Measurements from ENCODE around the gene GNPTAB. TPM values are rescaled to one million over a fixed set of nuclear protein-coding genes. Genes with fewer than 3 reads are reported as not detected.

GNPTAB gene
- total RNA-seq, 2 experiments from 2014 or later, result 38.9 to 66.5 TPM

DNA sequence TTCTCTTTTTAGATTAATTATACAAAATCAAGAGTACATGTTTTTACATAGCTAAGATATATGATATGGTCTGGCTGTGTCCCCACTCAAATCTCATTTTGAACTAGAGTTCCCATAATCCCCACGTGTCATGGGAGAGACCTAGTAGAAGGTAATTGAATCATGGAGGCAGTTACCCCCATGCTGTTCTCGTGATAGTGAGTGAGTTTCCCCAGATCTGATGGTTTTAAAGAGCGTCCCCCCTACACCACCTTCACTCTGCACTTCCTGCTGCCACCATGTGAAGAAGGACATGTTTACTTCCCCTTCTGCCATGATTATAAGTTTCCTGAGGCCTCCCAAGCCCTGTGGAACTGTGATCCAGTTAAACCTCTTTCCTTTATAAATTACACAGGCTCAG lies 25.2 kb upstream of the GNPTAB start:
- peaks cover 10% of the 10 kb centered on the region for H3K9me3 ChIP-seq (ENCODE audit: low read length)
- peaks cover 43% of the 10 kb centered on the region for H3K4me1 ChIP-seq (ENCODE audit: insufficient read depth, low read length, poor library complexity, severe bottlenecking)
- no peak for DNase-seq (ENCODE audit: low spot score)
- TF ChIP-seq, protein P1, sequence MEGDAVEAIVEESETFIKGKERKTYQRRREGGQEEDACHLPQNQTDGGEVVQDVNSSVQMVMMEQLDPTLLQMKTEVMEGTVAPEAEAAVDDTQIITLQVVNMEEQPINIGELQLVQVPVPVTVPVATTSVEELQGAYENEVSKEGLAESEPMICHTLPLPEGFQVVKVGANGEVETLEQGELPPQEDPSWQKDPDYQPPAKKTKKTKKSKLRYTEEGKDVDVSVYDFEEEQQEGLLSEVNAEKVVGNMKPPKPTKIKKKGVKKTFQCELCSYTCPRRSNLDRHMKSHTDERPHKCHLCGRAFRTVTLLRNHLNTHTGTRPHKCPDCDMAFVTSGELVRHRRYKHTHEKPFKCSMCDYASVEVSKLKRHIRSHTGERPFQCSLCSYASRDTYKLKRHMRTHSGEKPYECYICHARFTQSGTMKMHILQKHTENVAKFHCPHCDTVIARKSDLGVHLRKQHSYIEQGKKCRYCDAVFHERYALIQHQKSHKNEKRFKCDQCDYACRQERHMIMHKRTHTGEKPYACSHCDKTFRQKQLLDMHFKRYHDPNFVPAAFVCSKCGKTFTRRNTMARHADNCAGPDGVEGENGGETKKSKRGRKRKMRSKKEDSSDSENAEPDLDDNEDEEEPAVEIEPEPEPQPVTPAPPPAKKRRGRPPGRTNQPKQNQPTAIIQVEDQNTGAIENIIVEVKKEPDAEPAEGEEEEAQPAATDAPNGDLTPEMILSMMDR (conservative IDR thresholded peaks at IDR 0.05; ENCODE audit: low read length), result no peak
- TF ChIP-seq EZH2phosphoT487 (IDR thresholded peaks at IDR 0.05; ENCODE audit: borderline replicate concordance, low read depth, low read length), result no peak
- peak overlapping the region; percentile 74; the same call in 1 of the 2 replicates for H2AFZ ChIP-seq (ENCODE audit: low read length)
- H3K4me2 ChIP-seq (ENCODE audit: low read length), result peak overlapping the region; percentile 32
- no peaks in the 10 kb centered on the region for H4K20me1 ChIP-seq (ENCODE audit: insufficient read depth, low read length)
- ChIA-PET POLR2A (interaction anchor here (0.6 to 1.7 kb wide), 11 partner anchors 13 to 362 kb away, joined by 3 to 12 read pairs (median 3); no protein-coding TSS in a partner anchor), CTCF (ENCODE audit: unreplicated experiment) (interaction anchor here (1.3 kb wide), 1 partner anchor 84 kb away, joined by 4 read pairs; no protein-coding TSS in a partner anchor)
- H3K27ac ChIP-seq (ENCODE audit: low read depth, low read length, poor library complexity, severe bottlenecking), result no peak overlapping the region
- peak overlapping the region; percentile 11 for H3K4me3 ChIP-seq (ENCODE audit: low read depth, low read length, poor library complexity, severe bottlenecking)
- no peaks in the 10 kb centered on the region for H3K79me2 ChIP-seq (ENCODE audit: insufficient read depth, low read depth, low read length)
- no peaks in the 10 kb centered on the region for H3K36me3 ChIP-seq (ENCODE audit: insufficient read depth, low read length)
- BruUV-seq (replicated peaks), result no TSS peak
- H3K9me2 ChIP-seq (ENCODE audit: insufficient read depth, low read length), result no peaks in the 10 kb centered on the region
- intact Hi-C loops (cut with micrococcal nuclease; ENCODE audit: unreplicated experiment), result no loop called here

GRCh38 chr12:101855364-101855884 lies 24.7 kb upstream of the GNPTAB start:
- no peaks in the 10 kb centered on the region for H4K20me1 ChIP-seq (ENCODE audit: insufficient read depth, low read length)
- ChIA-PET CTCF (ENCODE audit: unreplicated experiment) (interaction anchor here (0.6 to 1.3 kb wide), 3 partner anchors 9 to 84 kb away, joined by 3 to 5 read pairs (median 4); no protein-coding TSS in a partner anchor), POLR2A (interaction anchor here (0.6 to 1.7 kb wide), 12 partner anchors 12 to 362 kb away, joined by 3 to 12 read pairs (median 3); no protein-coding TSS in a partner anchor)
- intact Hi-C loops (cut with micrococcal nuclease; ENCODE audit: unreplicated experiment), result no loop called here
- no peaks in the 10 kb centered on the region for H3K79me2 ChIP-seq (ENCODE audit: insufficient read depth, low read depth, low read length)
- H3K27ac ChIP-seq (ENCODE audit: low read depth, low read length, poor library complexity, severe bottlenecking), result peak overlapping the region; percentile 53
- peaks cover 10% of the 10 kb centered on the region for H3K9me3 ChIP-seq (ENCODE audit: low read length)
- H3K4me1 ChIP-seq (ENCODE audit: insufficient read depth, low read length, poor library complexity, severe bottlenecking), result peaks cover 48% of the 10 kb centered on the region
- BruUV-seq (replicated peaks), result no TSS peak
- peak overlapping the region; percentile 41 for H3K4me2 ChIP-seq (ENCODE audit: low read length)
- peak overlapping the region; percentile 74 for H2AFZ ChIP-seq (ENCODE audit: low read length)
- TF ChIP-seq, protein P1 (conservative IDR thresholded peaks at IDR 0.05; ENCODE audit: low read length), result no peak
- no peak for TF ChIP-seq EZH2phosphoT487 (IDR thresholded peaks at IDR 0.05; ENCODE audit: borderline replicate concordance, low read depth, low read length)
- H3K36me3 ChIP-seq (ENCODE audit: insufficient read depth, low read length), result no peaks in the 10 kb centered on the region
- H3K9me2 ChIP-seq (ENCODE audit: insufficient read depth, low read length), result no peaks in the 10 kb centered on the region
- DNase-seq (ENCODE audit: low spot score), result no peak
- no peak overlapping the region for H3K4me3 ChIP-seq (ENCODE audit: low read depth, low read length, poor library complexity, severe bottlenecking)

- no peaks in the 10 kb centered on the region for H3K79me2 ChIP-seq (ENCODE audit: insufficient read depth, low read depth, low read length)
- POLR2A ChIA-PET, result interaction anchor here (0.8 to 1.7 kb wide), 6 partner anchors 12 to 171 kb away, joined by 3 to 12 read pairs (median 4); no protein-coding TSS in a partner anchor
- H3K9me2 ChIP-seq (ENCODE audit: insufficient read depth, low read length), result no peaks in the 10 kb centered on the region
- peak; percentile 76 for DNase-seq (ENCODE audit: low spot score)
- H3K9me3 ChIP-seq (ENCODE audit: low read length), result peaks cover 10% of the 10 kb centered on the region
- TF ChIP-seq, protein P1 (conservative IDR thresholded peaks at IDR 0.05; ENCODE audit: low read length), result no peak
- TF ChIP-seq EZH2phosphoT487 (IDR thresholded peaks at IDR 0.05; ENCODE audit: borderline replicate concordance, low read depth, low read length), result no peak
- H2AFZ ChIP-seq (ENCODE audit: low read length), result peak overlapping the region; percentile 74
- no peaks in the 10 kb centered on the region for H4K20me1 ChIP-seq (ENCODE audit: insufficient read depth, low read length)
- peak overlapping the region; percentile 41 for H3K4me2 ChIP-seq (ENCODE audit: low read length)
- BruUV-seq (replicated peaks), result no TSS peak
- H3K4me1 ChIP-seq (ENCODE audit: insufficient read depth, low read length, poor library complexity, severe bottlenecking), result peaks cover 53% of the 10 kb centered on the region
- intact Hi-C loops (cut with micrococcal nuclease; ENCODE audit: unreplicated experiment), result no loop called here
- no peaks in the 10 kb centered on the region for H3K36me3 ChIP-seq (ENCODE audit: insufficient read depth, low read length)
- peak overlapping the region; percentile 0 for H3K4me3 ChIP-seq (ENCODE audit: low read depth, low read length, poor library complexity, severe bottlenecking)
- peak overlapping the region; percentile 53 for H3K27ac ChIP-seq (ENCODE audit: low read depth, low read length, poor library complexity, severe bottlenecking)
- CTCF ChIA-PET (ENCODE audit: unreplicated experiment), result interaction anchor here (0.6 to 0.8 kb wide), 2 partner anchors 10 to 81 kb away, joined by 3 to 5 read pairs; no protein-coding TSS in a partner anchor
Observed at GRCh38 chr12:101854747-101855146, 24.0 kb upstream of the GNPTAB start.
